Left ventricle myocardium superior (tissue), 1 donor: ENCODE data around the gene STOX1. TPM values are rescaled to one million over a fixed set of nuclear protein-coding genes. Genes with fewer than 3 reads are reported as not detected.
"Not testable (repeated sequence)": the region's sequence is repeated elsewhere in the genome, so short reads cannot be mapped to it uniquely, and the experiment has no call there.

Experiments
- ATAC-seq: fragments of 200-7000 bp; cut with Tn5 transposase; one replicate; pipeline ENCODE4 v1.9.1; 2020; ENCODE audit warnings: mild to moderate bottlenecking, moderate library complexity
- DNase-seq: peaks from one replicate; pipeline ENCODE4 v3.0.0-alpha.2; 2020
- intact Hi-C: fragments of 100-400 bp; cut with micrococcal nuclease; formaldehyde crosslinking; loops from one replicate; pipeline ENCODE4 v1.11.0; 2022
- total RNA-seq: library from RNA; stranded (reverse); fragmentation: NEBNext Ultra II Directional; extraction: Animal tissue kit (Norgen Biotek cat#: 25700); gene quantifications from one replicate; pipeline ENCODE4 v1.2.1, GENCODE V29; 2021
- donor health status: DM: no; HTN: yes; CAD: no; lungs with severe emphysema.

STOX1 gene
- total RNA-seq, 1 donor from 2014 or later, result 0.15 TPM

DNA sequence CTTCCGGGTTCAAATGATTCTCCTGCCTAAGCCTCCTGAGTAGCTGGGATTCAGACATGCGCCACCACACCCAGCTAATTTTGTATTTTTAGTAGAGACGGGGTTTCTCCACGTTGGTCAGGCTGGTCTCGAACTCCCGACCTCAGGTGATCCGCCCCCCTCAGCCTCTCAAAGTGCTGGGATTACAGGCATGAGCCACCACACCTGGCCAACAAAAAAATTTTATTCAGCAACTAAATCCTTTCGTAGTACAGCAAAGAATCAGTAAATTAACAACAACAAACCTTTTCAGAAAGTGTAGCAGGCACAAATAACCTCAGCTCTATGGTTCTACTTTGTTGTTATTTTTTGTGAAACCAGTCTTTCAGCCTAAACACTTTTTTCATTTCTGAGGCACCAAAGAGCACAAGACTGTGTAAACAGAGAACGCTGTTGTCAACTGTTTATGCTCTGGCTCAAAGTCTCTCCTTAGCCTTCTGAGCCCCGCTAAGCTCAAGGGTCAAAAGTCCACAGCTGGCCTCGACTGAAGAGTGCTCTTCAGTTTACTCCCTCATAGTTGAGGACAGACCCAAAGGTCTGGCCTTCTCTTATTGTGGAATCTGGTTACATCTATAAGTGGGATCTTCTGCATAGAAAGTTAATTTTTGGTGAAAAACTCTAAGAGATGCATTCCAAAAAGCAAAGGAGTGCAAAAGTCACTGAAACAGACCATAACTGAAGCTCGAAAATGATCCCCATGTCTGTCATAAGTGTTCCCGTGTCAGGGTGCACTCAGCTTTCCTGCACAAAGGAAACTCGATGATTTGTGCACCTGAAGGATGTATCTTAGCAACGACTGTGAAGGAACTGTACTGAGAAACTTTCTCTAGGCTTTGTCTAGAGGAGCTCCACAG is 49.2 kb downstream of the STOX1 start:
- intact Hi-C loops, result no loop called here
- ATAC-seq (peak; percentile 24), DNase-seq (no peak)

DNA sequence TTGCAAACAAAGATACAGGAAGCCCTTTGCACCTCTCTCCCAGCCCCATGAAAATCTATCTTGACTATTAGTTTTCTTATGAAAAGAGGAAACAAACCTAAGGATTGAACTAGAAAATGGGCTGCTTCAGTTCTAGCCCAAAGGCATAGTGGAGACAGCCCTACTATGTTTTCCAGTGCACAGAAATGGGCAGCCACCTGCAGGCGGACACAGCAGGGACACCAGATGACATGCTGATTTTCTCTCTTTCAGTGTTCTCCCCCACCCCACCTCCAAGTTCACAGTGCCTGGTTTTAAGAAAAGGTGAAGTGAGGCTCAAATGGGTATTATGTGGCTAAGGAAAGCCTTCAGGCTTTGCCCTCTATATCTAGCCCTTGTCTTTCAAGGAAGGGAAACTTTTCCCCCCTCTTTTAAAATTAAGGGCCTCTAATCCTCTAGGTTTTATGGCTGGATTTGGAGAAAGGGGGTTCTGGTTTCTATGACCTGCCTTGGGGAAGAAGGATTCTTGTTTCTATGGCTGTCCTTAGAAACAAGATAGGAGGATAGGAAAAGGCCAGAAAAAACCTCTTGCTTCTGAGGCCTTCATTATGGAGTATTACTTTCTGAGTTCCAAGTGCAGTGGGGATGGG is 50.3 kb downstream of the STOX1 start:
- intact Hi-C loops, result no loop called here
- DNase-seq (no peak), ATAC-seq (no peak)

GRCh38 chr10:68878496-68878895 is 51.2 kb downstream of the STOX1 start:
- no peak for DNase-seq
- no peak for ATAC-seq
- intact Hi-C loops, result no loop called here

DNA sequence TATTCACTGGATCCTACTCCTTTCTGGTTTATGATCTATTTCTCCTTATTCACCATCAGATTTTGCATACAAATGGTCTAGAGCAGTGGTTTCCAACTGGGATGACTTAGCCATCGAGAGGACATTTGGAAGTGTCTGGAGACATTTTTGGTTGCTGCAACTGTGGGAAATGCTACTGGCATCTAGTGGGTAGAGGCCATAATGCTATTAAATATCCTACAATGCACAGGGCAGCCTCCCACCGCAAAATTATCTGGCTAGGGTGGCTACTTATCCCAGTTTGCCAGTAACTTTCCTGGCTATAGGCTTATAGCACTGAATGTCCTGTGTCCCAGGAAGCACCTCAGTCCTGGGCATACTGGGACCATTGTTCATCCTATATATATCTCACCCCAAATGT is 52.3 kb downstream of the STOX1 start:
- intact Hi-C loops, result no loop called here
- no peak for DNase-seq
- no peak for ATAC-seq

- intact Hi-C loops, result no loop called here
- DNase-seq (no peak), ATAC-seq (no peak)
These were observed 52.9 kb downstream of the STOX1 start for GRCh38 chr10:68880181-68880580.

DNA sequence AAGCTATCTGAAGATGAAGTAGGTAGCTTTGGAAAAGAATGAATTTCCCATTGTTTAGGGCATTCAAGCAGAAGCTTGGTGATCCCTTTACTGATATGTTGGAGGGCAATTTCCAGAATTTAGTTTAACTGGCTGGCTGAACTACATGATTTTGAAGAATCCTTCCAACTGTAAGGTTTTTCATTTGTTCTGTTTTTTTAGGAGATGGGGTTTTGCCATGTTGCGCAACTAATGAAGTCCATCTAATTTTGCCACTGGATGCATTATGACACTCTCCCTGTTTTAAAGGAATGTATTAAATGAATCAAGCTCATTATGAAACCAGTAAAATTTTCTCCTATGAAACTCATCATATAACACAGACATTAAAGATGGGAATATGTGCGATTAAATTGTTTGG is 67.7 kb downstream of the STOX1 start:
- ATAC-seq (no peak), DNase-seq (no peak)
- intact Hi-C loops, result loop anchor here (10.0 kb wide), 1 partner anchor 340 kb away; no protein-coding TSS in a partner anchor

DNA sequence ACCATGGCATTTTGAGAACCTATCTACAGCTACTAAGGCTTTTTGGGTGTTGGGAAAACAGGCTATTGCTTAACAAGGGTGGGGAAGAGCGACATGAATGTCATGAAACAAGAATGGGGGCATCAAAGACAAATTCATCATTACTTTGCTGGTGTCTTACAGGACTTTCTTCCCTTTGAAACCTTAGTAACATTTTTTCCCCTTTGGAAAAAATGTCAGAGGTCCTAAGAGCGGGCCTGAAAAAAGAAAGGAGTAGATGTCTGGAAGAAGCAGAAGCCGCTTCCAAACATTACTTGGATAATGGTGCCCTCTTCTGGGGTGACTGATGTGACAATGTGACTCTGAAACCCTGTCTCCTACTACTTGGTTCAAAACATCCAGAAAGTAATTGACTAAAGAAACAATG is 70.0 kb downstream of the STOX1 start:
- no peak for ATAC-seq
- intact Hi-C loops, result loop anchor here (10.0 kb wide), 1 partner anchor 343 kb away; no protein-coding TSS in a partner anchor
- no peak for DNase-seq

- intact Hi-C loops, result loop anchor here (10.0 kb wide), 1 partner anchor 344 kb away; no protein-coding TSS in a partner anchor
- no peak for DNase-seq
- ATAC-seq, result no peak
These were observed 71.9 kb downstream of the STOX1 start for GRCh38 chr10:68899186-68899745.

DNA sequence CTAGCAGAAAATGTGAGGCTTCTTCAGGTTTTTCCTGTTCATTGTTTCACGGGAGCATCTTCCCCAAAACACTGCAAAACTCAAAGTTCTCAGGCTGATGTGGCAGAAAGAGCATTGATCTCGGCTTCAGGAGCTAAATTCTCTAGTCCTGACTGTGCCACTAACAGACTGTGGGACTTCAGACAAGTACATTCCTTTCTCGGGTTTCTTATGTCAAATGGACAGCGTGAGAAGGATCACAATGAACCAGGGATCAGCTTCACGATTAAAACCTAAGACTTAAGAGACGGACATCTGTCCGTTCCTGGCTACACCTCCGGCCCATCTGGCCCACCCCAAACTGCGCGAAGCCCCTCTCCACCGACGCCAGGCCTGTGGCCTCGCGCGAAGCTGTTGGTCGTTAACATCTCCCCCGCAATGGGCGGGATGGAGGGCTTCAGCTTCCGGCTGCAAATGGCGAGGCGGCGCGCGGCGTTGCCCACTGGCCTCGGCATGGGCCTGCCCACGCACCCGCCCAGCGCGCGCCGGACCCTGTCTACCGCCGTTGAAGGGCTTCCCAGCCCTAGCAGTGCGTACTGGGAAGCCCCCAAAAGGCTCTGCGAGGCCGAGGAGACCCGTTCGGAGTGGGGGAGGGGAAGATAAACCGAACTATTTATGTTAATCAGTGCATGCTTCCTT is 73.2 kb downstream of the STOX1 start:
- intact Hi-C loops, result no loop called here
- DNase-seq (peak; percentile 87), ATAC-seq (peak; percentile 78)

GRCh38 chr10:68901105-68901927 is 74.0 kb downstream of the STOX1 start, which contains the start of gene DDX50:
Gene DDX50, plus strand, starts transcription at chr10:68901315. Its CDS starts 70 bp downstream, at chr10:68901385.
- intact Hi-C loops, result no loop called here
- ATAC-seq (peak; percentile 98), DNase-seq (peak; percentile 96)

- intact Hi-C loops, result no loop called here
- no peak for DNase-seq
- ATAC-seq, result no peak
These were observed 75.1 kb downstream of the STOX1 start for GRCh38 chr10:68902382-68902781.

- DNase-seq, result no peak
- intact Hi-C loops, result no loop called here
- ATAC-seq, result no peak
These were observed 97.3 kb downstream of the STOX1 start for GRCh38 chr10:68924593-68924992.

DNA sequence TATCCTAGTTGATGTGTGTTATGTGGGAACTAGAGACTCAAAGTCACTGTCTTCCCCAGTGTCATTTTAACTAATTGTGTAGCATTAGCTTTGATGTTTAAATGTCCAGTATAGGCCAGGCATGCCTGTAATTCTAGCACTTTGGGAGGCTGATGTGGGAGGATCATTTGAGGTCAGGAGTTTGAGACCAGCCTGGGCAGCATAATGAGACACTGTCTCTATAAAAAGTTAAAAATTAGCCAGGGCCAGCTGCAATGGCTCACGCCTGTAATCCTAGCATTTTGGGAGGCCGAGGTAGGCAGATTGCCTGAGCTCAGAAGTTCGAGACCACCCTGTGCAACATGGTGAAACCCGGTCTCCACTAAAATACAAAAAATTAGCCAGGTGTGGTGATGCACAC is 98.2 kb downstream of the STOX1 start:
- ATAC-seq, result no peak
- intact Hi-C loops, result no loop called here
- no peak for DNase-seq

GRCh38 chr10:68929157-68929556 is 101.8 kb downstream of the STOX1 start:
- DNase-seq, ATAC-seq, intact Hi-C loops: not testable (repeated sequence)

GRCh38 chr10:68929888-68930287 is 102.6 kb downstream of the STOX1 start:
- DNase-seq, ATAC-seq, intact Hi-C loops: not testable (repeated sequence)

DNA sequence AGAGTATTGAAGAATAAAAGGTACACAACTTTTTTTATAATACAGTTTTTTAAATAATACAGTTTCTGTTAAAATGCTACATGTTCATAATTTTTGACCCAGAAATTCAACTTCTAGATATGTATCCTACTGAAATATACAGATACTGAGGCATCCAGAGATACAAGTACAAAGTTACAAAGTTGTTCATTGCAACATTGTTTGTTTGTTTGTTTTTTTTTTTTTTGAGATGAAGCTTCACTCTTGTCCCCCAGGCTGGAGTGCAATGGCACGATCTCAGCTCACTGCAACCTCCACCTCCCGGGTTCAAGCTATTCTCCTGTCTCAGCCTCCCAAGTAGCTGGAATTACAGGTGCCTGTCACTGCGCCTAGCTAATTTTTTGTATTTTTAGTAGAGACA is 105.5 kb downstream of the STOX1 start:
- DNase-seq, ATAC-seq, intact Hi-C loops: not testable (repeated sequence)

DNA sequence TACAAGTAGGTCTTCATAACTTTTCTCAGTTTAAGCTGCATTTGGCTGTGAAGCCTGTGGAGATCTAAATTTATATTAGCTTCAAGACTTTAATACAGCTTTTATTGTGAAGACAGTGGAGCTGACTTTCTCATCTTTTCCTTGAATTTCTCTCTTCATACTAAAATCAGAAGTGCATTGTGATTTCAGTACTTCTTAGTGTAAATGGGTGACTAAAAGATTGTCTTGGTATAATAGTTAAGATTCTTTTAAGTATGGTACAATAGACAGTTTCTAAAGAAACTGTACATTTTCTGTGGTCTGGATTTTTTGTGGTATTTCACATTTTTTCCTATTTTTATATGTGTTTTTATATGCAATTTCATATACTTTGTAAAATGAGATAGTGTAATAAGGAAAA is 107.7 kb downstream of the STOX1 start:
- DNase-seq, result no peak
- intact Hi-C loops, result no loop called here
- ATAC-seq, result no peak

DNA sequence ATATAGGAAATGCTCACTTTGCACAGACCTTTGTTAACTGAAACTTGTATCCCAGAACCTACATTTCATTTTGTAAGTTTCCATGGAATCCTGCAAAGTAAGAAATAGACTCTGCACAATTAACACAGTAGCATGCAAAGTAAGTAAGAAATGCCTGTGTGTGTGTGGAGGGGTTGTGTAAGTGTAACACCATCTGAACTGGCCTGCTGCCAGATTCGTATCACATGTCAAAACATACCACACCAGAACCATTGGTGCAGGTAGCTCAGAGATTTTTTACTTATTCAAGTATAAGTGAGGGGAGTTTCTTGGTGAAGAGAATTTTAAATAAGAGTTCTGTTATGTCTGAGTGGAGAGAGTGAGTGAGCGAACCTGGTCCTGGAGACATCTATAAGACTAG is 110.8 kb downstream of the STOX1 start:
- DNase-seq (no peak), ATAC-seq (no peak)
- intact Hi-C loops, result no loop called here

DNA sequence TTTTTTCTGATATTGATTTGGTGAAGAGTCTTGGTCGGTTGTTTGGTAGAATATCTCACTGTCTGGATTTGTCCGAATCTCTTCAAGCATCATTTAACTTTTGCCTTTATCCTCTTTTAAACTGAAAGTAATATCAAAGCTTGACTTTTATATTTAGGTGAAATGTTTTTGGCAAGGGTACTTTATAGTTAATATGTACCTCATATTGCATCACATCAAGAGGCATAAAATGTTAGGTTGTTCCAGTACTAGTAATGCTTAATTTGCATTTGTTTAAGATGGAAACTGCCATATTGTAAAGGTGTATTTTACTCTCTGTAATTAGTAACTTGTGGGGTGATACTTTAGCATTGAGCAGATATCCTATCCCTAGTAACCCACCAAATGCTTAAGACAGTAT is 111.6 kb downstream of the STOX1 start:
- intact Hi-C loops, result no loop called here
- ATAC-seq (no peak), DNase-seq (no peak)
